HG03457 (cell line): ENCODE measurements around the gene PTPRA.

Experiments used
- ATAC-seq: cut with Tn5 transposase; IDR thresholded peaks from one replicate; pipeline ENCODE4 v1.9.1; 2021; ENCODE audit warnings: moderate number of reproducible peaks; ENCODE audit not compliant: unreplicated experiment

Gene PTPRA

DNA sequence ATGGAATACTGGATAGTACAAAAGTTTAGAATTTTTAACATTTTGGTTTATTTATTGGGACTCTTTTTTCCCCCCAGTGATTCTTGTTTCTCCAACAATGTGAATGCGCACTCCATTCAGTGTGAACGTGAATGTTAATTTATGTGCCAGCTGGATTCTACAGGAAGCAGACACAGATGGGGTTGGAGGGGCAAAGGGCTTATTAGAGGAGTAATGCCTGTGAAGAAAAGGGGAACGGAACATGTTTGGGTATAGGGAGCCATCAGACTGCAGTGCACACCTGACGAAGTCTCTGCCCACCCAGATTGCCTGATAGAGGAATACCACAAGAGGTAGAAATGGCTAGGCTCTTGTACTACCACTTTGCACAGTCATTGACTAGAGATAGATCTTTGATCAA is 48.2 kb downstream of the PTPRA start:
- ATAC-seq, result no peak

DNA sequence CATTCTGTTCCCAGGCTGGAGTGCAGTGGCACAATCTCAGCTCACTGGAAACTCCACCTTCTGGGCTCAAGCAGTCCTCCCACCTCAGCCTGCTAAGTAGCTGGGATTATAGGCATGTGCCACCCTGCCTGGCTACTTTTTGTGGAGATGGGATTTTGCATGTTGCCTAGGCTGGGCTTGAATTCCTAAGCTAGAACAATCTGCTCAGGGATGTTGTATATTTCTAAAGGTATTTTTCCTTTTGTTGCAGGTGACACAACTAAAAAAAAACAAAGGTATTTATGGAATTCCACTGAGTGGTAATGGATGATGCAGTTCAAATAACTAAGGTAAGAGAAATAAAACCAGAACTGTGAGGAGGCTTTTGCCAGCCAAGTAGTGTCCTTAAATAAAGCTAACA is 49.7 kb downstream of the PTPRA start:
- no peak for ATAC-seq

DNA sequence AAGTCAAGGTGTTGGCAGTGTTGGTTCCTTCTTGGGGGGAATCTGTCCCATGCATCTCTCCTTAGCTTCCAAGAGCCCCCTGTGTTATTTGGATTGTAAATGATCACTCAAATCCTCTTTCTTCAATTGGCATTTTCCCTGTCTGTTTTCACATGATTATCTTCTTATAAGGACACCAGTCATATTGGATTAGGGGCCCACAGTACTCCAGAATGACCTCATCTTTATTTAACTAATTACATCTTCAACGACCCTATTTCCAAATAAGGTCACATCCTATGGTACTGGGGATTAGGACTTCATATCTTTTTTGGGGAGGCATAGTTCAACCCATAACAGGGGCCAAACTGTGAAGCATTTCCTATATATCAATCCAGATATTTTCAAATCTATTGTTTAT is 57.3 kb downstream of the PTPRA start:
- no peak for ATAC-seq

DNA sequence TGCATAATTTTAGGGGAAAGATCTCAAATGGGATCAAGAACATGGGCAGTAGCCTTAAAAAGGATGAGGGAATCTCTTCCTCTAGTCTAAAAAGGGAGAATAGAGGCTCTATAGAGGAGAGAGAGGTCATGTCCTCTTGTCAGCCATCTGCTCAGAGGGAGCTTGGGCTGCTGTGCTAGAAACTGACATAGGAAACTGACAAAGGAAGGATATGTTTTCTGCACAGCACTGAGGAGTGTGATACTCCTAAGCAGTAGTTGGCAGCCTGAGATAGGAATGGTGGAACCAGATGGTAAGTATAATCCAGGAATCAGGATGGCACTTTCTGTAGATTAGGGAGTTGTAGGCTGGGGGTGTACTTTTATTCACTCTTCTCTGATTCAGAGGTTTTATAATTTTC is 59.2 kb downstream of the PTPRA start:
- no peak for ATAC-seq

DNA sequence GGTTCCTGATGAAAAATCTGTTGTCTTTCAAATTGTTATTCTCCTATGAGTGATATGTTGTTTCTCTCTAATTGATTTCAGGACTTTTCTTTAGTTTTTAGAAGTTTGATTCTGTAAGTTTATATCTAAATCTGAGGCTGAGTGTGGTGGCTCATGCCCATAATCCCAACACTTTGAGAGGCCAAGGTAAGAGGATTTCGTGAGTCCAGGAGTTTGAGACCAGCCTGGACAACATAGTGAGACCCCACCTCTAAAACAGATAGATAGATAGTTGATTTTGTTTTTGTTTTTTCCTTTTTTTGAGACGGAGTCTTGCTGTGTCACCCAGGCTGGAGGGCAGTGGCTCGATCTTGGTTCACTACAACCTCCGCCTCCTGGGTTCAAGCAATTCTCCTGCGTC is 64.6 kb downstream of the PTPRA start:
- no peak for ATAC-seq

DNA sequence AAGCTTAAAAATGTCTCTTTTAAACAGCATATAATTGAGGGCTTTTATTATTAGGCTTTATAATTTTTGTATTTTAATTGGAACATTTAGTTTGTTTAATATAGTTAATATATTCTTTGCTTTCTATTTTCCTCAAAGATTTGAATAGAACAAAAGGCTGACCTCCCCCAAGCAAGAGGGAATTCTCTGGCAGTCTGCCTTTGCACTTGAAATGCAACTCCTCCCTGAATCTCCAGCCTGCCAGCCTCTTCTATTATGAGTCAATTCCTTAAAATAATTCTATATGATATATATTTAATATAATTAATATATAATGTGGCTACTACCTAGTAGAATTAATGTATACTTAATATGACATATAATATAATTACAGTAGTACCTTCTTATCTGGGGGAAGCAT is 69.2 kb downstream of the PTPRA start:
- no peak for ATAC-seq

DNA sequence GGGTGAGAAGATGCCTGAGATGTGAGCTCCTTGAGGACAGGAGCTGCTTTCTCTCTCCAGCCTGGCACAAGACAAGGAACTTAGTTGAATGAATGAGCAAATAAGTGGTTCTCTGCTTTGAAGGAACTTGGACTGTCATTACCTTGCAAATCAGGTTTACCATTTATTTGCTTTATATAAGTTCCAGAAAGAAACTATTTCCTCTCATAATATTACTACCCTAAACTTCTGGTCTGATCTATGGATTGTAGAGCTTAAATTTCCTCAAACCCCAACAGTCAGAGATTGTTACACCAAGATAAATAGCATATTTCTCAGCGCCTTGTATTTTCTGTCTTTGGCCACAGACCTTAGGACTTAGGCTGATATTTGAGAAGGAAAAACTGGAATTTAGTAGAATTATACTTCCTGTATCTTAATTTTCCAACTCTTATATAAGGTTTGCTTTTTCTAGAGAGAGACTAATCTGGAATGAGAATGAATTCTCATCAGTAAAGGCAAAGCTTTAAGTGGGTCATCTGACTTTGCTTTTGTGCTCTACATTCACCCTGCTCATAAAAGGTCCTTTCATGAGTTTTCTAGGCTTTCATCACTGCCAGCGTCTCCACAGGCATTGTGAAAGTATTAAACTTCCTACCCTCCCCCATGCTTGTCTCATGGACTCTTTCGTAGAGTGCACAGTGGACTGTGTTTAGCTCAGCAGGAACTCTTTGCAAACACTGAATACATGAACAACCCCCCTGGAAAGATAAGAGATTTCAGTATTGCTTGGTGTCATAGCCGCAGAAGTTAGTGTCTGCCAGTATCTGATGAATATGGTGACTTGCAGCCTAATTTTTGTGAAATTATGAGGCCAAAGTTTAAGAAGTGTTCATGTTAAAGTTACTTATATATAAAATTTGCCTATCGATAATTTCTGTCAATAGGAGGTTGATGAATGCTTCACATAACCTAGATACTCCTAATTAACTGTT is 74.0 kb downstream of the PTPRA start:
- ATAC-seq, result no peak

DNA sequence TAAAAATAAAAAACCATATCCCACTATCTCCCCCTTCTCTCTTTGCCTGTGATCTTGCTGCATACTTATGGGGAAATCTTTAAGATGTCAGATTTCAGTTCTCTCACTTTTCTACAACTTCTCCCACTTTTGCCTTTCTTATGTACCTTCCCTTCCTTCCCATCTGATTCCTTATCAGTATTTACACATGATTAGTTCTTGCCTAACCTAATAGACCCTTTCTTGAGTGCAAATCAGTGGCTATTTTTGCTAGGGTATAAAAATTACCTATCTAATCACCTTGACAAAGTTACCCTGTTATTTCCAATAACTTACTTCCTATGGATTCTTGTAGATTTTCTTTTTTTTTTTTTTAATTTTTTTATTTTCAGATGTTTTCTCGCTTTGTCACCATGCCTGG is 75.7 kb downstream of the PTPRA start:
- no peak for ATAC-seq

DNA sequence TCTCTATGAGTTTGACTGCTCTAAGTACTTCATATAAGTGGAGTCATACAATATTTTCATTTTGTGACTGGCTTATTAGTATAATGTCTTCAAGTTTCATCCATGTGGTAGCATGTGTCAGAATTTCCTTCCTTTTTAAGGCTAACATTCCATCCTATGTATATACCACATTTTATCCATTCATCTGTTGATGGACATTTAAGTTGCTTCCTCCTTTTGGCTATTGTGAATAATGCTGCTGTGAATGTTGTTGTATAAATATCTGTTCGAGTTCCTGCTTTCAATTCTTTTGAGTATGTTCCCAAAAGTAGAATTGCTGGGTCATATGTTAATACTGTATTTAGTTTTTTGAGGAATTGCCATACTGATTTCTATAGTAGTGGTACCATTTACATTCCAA is 79.5 kb downstream of the PTPRA start:
- ATAC-seq, result no peak

DNA sequence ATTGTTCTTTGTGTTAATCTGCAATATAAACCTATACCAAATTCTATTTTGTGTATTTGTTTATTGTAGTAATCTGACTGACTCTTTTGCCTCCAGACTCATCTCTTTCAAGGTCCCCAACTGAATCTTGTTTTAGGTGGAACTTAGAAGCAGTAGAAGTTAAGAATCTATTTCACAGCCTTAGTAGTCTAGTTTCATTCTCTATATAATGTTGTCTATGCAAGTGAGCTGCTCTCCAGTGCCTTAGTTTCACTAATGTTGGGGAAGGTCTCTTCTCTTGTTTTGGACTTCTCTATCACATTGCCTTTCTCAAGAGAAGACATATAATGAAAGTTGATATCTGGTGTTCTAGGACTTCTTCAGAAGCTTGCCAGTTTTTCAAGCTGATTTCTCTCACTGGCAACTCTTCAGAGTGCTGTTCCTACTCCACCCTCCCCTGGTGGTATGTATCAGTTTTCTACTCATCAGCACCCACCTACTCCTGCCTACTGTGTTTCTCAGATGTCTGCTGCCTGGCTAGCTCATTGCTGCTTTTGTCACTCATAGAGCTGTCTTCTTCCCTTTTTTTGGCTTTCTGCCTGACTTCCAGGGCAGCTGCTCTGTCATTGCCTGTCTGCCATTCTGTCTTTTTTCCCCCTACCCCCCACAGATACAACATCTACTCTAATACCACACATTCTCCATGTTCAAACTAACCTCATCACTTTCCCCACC is 82.1 kb downstream of the PTPRA start:
- ATAC-seq, result no peak

DNA sequence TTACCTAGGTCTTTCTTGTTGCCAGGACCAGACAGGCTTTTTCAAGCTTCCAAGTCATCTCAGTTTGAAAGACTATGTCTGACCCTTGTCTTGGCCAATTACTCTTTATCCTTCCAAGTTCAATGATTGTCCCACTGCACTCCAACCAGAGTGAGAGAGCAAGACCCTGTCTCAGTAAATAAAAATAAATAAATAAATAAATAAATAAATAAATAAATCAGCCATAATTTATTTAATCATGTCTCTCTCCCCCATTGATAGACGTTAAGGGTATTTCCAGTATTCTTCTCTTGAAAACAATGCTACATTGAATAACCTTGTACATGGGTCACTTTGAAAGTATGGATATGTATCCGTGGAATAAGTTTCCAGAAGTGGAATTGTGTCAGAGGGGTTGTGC is 83.2 kb downstream of the PTPRA start:
- ATAC-seq, result no peak

DNA sequence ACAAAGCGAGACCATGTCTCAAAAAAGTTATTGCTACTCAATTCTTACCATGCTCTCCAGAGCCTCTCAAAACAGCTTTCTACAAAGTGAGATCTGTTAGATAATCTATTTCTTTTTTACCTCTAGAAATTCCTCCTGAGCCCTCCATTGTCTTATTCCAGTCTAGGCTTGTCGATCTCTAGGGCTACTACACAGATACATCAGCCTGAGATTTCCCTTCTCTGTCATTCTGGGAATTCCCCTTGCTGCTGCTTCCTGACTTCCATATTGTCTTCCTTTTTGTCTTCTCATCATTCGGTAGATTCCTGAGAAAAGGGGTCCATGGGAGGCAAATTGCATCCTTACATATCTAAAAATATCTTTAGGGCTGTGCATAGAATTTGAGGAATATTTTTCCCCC is 94.6 kb downstream of the PTPRA start:
- ATAC-seq, result no peak

DNA sequence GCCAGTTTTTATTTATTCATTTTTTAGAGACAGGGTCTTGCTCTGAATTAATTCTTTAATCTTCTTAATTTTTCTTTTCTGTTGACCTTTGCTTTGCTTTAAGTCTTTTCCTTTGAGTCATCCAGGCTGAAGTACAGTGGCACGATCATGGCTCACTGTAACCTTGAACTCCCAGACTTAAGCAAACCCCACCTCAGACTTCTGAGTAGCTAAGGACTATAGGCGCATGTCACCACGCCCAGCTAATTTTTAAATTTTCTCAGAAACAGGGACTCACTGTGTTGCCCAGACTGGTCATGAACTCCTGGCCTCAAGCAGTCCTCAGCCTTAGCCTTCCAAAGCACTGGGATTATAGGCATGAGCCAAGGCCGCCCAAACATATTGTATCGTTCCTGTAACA is 98.8 kb downstream of the PTPRA start:
- no peak for ATAC-seq

DNA sequence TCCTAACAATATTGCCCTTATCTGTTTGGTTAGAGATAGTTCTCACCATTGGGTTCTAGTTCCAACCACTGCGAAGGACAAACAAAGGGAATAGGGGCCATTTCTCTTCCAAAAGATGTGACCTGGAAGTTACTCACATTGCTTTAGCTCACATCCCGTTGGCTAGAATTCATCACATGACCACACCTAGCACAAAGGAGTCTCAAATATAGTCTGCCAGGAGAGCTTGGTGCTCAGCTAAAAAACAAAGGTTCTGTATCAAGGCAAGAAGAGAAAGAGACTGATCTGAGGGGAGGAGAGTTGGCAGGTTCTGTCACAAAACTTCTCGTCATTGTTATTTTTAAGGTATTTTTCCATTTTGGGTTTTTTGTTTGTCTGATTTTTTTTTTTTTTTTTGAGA is 100.3 kb downstream of the PTPRA start:
- no peak for ATAC-seq

DNA sequence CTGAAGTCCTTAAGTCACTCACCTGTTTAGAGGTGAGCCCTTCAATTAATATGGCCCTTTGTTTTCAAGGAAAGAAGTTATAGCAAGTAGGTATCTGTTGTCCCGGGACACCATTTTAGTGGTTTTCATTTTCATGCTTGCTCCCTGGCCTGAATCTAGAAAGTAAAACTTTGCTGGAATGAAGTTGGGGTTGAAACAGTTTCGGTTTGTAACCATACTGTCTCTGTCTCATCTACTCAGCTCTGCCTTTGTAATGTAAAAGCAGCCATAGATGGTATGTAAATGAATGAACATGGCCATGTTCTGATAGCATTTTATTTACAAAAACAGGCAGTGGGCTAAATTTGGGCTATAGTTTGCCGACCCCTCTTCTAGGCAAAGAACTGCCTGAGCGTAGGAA is 105.2 kb downstream of the PTPRA start:
- no peak for ATAC-seq

DNA sequence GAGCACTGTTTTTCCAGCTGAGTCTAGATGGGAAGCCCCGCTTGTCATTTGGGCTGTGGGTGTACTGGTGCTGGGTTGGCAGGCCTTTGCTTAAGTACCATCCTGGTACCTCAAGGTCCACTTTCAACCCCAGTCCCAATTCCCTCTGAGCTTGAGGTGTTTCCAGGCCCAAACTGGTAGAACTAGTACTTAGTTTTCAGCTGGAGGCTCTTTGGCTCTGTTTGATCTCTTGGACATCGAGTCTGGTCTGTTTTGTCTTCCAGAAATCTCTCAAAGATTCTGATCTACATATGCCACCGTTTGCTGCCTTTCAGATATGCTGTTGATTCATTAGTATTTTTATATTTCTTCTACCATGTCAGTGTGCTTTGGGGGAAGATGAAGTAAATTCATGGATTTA is 108.4 kb downstream of the PTPRA start:
- ATAC-seq, result no peak

DNA sequence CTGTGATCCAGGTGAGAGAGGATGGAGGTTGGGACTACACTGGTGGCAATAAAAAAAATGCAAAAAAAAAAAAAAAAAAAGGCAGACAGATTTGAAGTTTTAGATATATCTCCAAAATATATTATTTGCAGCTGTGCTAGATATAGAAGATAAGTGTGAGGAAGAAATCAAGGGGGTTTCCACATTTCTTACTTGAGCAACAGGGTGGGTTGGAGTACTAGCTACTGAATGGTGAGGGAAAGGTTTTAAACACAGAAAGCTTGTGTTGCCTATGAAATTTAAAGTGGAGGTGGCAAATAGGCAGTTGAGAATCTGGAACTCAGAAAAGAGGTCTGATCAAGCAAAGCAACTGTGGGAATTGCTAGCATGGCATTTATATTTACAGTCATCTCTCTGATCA is 110.2 kb downstream of the PTPRA start:
- ATAC-seq, result no peak

DNA sequence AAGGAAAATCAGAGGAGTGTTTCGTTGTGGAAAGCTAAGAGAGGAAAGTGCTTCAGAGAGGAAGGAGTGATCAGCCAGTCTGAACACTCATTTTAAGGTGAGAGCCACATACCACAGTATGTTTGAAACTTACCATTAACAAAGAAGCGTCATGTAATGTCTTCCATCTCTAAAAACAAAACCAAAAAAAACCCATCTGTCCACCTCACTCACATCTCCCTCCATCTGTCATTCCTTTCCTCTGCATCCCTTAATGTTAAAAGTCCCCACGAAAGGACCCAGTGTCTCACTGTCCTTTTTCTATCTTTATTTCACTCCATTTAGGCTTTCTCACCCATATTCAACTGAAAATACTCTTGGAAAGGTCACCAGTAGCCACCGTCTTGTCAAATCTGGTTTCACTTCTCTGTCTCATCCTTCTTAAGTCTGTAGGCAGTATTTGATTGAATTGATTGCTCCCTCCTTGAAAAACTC is 110.8 kb downstream of the PTPRA start:
- peak; percentile 54 for ATAC-seq

DNA sequence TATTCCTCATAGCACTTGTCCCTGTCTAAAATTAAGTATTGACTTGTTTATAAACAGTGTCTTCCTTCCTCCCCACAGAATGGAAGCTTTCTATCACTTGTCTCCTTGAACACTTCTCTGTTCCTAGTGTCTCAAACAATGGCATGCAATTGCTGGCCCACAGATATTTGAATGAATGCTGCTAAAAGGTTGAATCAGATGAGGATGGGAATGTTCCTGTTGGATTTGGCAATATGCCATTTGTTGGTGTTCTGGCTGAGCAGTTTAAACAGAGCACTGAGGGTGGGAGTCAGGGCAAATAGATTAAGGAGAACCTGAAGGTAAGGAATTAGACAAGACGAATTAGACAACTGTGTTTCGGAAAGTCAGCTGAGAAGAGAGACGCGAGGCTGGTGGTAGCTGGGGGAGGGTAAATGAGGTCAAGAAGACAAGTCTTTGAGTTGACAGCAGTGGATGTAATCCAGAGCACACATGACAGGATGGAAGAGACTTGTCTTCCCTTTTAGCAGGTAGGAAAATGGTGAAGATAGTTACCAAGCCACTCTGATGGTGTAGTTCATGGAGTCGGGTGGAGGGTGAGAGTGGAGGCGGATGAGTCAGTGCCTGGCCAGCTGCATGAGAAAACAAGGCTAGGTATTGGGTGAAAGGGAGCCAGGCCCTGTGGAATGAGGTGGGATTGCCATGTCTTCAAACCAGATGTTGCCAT is 111.8 kb downstream of the PTPRA start:
- no peak for ATAC-seq

DNA sequence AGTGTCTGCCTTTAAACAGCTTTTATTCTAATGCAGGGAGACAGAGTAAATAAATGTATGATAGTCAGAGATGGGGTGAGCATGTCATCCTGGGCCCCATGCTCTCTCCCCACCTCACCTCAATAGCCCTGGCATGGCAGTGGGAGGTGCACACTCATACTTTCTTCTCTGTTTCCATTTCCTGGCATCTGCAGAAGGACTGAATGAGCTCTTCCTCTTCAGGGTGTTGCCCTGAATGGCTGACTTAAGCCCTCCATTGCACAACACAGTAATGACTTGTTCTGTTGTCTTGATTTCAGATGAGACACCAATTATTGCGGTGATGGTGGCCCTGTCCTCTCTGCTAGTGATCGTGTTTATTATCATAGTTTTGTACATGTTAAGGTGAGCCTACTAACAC is 113.2 kb downstream of the PTPRA start:
- no peak for ATAC-seq

DNA sequence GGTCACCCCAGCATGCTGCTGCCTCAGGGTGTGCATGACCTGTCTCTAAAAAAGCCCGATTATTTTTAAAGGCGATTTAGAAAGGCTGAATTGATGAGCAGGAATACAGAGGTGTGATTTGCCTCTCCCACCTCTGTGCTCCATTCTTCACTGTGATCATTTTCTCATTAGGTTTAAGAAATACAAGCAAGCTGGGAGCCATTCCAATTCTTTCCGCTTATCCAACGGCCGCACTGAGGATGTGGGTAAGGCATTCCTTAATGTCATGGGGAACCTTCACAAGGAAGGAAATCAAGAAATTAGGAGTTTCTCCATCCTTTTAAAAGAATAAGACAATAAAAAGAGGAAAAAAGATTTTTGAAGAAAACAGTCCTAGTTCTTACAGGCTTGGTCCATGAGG is 114.6 kb downstream of the PTPRA start:
- no peak for ATAC-seq

DNA sequence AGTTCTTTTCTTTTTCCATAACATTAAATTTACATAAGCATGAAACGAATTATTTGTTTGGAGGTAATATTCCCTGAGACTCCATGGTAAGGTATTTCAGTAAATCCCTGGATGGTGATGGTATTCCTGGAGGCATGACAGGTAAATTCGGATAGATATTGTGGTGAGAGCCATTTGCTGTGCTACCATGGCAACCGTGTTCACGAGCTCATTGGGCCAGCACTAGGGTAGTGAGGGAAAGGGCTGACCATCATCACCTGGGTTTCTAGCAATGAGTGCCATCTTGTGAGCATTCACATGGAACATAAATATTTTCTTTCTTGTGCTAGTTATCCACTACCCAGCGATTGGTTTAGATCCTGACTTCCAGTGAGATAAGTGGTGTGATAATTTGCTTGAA is 118.3 kb downstream of the PTPRA start:
- no peak for ATAC-seq
